Stimulated activated CD4-positive, alpha-beta T cell treated with anti-CD3 and anti-CD28 coated beads, Interleukin-4, amount 100 ng/mL, for 48 hours (primary cell): ENCODE results near the gene IER3.

ENCODE experiments used
- DNase-seq, 2 donors: peaks; one replicate each; pipeline ENCODE4 v3.0.0-alpha.2; 2020; ENCODE audit warnings: low read depth in 2 of 2

Gene IER3, protein sequence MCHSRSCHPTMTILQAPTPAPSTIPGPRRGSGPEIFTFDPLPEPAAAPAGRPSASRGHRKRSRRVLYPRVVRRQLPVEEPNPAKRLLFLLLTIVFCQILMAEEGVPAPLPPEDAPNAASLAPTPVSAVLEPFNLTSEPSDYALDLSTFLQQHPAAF

DNA sequence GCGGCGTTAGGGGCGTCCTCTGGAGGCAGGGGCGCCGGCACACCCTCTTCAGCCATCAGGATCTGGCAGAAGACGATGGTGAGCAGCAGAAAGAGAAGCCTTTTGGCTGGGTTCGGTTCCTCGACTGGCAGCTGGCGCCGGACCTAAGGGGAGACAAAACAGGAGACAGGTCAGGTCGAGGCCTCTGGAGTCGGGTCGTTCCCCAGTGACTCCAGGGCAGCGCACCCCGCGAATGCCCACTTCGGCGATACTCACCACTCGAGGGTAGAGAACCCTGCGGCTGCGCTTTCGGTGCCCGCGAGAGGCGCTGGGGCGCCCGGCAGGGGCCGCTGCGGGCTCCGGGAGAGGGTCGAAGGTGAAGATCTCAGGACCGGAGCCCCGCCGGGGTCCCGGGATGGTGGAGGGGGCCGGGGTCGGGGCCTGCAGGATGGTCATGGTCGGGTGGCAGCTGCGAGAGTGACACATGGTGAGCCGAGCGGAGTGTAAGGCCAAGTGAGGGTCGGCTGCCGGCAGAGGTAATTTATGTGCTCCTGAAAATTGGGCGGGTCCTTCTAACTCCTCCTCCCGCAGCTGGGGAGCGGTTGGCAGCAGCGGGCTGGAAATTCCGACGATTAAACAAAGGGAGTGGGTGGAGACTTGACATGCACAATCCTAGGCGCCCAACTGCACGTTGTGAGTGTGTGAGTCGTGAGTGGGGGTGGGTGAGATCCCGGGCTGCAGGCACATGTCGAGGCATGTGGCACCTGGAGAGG, at the start of gene IER3:
IER3 (minus strand) TSS at position 494 of the 752 bp plus-strand sequence; CDS start at position 465, 29 bp downstream.
- peak; percentile 71 to 81 for DNase-seq

DNA sequence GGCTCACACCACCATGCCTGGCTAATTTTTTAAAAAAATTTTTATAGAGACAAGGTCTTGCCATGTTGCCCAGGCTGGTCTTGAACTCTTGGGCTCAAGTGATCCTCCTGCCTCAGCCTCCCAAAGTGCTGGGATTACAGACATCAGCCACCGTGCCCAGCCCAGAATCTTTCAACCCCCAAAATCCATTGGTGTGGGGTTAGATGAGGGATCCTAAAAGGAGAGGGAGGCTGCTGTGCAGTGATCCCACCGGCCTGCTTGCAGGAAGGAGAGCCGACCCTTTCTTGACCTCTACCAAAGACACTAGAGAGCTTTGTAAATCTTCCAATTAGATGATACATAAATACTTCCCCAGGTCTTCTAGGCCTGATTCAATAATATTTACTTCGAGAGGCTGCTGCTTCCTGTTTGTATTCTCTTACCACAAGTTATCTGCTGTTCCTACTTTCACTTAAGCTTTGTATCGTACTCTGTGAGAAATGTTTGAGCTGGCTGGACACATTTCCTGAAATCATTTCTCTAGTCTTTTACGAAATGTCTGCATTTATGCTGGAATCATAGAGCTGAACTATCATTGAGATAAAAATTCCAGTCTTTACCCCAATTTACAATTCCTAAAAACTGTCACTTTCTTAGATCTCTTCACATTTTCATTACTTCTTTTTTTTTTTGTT, 49.3 kb upstream of the IER3 start:
- DNase-seq = no peak

DNA sequence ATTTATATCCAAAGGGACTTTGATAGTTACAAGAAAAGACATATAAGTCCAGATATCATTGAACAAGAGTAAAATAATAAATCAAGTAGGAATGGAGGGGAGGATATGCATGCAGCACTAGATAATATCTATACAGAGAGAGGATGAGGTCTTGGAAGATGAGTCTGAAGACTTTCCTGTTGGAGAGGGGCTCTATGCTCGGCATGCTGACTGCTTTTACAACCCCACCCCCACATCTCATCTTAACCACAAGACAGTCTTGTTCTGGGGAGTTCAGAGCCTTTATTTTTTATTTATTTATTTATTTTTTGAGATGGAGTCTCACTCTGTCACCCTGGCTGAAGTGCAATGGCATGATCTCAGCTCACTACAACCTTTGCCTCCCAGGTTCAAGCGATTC, 48.4 kb upstream of the IER3 start:
- no peak for DNase-seq

DNA sequence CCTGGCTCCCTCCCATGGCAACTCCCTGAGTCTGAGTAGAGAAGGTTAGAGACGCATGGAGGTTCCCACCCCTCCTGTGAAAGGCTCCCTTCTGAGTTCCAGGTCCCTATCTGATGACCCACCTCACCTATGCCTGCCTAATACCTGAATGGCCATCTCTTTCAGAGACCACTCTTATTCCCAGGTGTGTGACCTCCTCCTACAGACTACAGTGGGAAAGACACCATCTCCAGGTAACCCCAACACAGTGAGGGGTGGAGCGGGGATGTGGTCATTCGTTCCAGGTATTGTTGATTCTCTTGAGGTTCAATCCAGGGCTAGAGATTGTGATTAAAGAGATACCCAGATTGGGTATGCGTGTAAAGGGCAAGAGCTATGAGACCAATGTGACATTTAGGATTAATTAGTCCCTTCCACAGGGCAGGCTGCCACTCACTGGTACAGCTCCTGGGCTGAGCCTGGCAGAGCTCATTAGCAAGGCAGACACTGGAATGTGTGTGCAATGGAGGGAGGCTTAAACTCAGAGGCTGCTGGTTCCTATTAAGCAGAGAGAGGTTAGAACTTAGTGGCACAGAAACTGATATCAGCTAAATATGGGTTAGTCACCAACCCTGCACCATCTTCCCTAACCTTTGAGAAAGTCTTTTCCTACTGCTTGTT, 46.5 kb upstream of the IER3 start:
- no peak for DNase-seq

DNA sequence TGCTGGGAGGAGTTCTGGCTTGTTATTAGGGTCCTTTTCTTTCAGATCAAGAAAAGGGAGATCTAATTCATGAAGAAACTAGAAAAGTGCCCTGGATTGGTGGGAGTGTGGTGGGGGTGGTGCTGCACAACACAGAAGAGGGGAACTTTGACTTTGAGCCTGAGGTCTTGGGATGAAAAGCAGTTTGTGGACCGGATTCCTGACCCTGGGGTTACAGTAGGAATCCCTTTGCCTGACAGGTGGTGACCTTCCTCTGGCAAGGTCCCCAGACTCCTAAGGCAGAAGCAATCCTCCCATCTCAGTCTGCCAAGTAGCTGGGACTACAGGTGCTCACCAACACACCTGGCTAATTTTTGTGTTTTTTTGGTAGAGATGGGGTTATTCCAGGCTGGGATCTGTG, 45.3 kb upstream of the IER3 start:
- DNase-seq = no peak

DNA sequence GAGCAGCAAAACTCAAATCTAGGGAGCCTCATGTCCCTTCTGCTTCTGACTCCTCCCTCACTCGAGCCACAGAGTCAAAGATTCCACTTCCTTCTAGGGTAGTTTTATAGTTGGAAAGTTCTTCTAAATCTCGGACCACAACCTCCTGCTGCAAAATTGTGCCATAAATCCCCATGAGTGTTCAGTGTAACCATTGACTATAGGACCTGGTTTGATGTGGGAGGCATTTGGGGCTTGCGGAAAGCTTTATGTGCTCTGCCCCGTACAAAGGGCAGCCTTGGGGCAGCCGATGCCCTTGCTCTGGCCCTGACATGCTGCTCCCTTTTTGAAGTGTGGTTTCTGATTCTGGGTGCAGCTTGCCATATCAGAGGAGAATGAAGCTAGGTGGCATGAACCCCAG, 43.6 kb upstream of the IER3 start:
- no peak for DNase-seq

DNA sequence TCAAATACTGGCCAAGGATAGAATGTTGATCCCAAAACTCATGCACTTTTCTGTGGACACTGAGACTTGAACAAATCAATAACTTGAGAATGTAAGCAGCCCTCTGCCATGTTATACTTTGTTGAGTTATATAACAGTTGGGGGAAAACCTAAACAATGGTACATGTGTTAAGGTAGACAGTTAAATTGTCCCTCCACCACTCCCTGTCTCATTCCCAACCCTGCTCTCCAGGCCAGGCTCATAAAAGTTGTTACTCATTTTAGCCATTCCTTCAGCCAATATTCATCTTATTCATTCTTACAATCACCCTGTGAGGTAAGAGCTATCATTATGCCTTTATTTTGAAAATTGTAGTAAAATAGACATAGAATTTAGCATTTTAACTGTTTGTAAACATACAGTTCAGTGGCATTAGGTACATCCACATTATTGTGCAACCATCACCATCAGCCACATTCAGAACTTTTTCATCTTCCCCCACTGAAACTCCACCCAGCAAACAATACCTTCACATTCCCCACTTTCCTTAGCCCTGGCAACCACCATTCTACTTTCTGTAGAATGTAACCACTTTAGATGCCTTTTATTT, 38.2 kb upstream of the IER3 start:
- DNase-seq = no peak

DNA sequence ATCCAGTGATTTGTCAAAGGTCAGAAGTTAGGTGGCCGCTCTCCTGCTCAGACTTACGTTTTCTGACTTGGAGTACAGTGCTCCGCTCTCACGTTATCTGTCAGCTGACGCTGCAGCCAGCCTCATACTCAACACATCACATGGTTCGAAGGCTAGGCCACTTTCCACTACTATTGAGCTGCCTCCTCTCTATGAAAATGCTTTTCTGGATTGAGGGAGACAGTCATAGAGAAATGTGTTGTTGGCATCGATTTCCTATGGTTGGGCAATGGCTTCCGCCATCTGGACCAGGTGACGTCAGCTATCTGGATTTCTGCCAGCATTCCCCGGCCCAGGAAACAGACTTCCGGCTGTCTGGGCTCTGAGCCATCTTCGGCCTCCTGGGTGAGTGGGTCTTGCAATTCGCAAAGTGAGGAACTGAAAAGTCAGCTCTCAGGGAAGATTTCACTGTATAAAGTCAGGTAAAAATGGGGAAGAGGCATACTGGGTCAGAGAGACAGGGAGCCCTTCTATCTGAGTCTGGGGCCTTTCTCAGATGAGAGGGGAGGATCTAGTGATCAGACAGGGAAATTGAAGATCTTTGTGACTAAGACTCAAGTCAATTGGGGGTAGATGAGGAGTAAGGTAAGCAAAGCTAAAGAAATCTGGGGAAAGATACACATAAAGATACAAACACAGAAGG, 37.5 kb upstream of the IER3 start:
- no peak for DNase-seq

DNA sequence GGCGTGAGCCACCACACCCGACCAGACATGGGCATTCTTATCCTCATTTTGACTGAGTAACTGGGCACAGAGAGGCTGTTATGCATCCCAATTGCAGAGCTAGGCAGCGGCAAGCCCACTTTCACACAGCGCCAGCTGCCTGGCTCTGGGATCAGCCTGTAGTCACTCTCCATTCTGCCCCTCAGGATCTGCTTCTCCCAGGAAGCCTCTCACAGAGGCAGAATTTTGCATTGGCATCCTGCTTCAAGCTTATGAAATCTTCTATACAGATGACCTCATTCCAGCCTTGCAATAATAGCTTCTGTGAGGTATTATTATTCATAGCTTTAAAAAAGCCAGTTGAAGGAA, 37.0 kb upstream of the IER3 start:
- DNase-seq = no peak

DNA sequence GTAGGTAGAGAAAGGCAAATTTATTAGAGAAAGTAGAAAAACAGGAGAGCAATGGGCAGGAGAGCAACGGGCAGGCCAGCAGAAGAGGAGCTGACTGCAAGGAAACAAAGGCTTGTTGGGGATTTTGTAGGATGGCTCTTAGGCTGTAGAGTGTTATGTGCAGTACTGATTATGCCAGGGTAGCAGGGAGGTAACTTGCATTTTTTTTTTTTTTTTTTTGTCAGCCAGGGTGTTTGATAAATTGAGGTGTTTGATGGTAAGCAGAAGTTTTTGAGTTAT, 36.2 kb upstream of the IER3 start:
- DNase-seq = no peak

DNA sequence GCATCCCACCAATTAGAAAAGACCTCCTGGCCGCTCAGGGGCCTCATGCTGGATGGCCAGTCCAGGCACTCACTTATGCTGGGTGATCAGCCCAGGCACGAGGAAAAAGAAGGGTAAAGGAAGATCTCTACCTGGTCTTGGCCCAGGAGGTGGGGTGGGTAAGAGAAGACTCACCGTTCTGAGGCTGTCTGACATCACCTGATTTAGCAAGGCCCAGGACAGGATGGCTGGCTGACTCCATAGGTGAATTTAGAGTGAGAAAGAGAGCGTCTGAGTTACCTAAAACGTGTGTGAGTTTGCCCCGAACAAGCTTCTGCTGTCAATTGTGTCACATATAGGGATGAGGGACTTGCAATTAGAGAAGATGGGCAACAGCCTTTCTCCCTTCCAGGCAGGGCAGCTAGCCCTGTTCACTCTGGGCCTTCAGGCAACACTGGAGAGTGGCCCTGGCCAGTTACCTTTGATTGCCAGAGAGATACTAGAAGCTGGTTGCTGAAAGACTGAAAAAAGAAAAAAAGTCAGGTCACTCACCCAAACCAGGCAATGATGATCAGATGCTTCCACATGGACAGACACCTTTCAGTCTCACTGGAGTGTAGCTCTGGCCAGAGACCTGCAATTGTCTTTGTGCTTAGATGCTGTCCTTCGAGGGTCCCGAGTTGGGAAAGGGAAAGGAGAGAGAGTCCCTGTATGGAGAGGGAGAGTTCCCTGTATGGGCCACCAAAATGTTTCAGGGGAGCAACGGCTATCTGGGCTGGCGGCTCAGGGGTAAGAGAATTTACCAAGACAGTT, 35.7 kb upstream of the IER3 start:
- DNase-seq = no peak

DNA sequence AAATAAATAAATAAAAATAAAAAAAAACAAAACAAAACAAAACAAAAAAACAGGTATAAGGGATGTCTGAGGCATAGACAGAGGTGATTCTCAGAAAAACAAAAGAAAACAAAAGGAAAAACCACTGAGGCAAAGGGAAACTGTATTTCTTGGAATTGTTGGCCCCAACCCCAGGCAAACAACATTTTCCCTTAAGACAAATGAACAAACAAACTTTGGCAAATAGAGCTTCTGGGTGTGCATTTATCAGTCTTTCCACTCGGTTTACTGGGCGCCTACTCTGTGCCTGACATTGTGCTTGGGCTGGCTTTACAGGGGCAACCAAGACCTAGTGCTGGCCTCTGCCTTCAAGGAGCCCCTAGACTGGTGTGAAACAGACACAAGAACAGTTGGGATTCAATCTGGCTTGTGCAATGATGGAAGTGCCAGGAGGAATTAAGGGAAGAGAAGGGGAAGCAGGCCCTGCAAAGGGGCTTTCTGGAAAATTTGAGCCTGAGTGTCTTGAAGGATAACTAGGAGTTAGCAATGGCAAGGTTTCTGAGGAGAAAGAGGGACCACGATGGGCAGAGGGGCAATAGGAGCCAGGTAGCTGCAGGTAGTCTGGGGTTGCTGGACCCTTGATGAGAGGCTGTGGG, 33.8 kb upstream of the IER3 start:
- no peak for DNase-seq

DNA sequence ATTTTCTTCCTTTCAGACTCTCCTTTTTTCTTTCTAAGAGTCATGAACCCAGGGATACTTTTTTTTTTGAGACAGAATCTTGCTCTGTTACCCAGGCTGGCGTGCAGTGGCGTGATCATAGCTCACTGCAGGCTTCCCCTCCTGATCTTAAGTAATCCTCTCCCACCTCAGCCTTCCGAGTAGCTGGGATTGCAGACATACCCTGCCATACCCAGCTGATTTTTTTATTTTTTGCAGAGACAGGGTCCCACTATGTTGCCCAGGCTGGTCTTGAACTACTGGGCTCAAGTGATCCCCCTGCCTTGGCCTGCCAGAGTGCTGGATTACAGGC, 32.8 kb upstream of the IER3 start:
- no peak for DNase-seq

DNA sequence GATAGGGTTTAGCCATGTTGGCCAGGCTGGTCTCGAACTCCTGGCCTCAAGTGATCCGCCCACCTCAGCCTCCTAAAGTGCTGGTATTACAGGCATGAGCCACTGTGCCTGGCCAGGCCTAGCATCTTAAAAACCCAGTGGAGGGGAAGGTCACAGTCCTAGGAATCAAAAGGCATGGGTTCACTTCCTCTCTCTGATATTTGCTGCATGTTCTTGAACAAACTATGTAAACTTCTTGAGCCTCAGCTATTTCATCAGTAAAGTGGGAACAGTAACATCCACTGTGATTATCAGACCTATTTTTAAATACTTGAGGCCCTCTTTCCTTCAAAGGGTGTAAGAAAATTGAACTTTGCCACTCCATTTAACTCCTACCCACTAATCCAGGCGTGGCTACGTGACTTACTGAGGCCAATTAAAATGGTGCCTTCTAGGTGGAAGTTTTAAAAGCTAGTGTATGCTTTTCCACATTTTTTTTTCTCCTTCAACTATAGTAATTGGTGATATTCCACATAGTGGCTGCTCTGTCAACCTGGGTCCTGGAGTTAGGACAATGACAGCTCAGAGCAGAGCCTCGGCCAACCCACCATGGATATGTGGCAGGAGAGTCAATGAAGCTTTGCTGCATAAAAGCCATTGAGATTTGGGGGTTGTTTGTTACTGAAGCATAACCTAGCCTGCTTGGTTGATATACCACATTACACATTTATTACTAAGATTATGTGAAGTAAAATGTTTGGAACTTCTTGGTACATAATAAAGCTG, 32.2 kb upstream of the IER3 start:
- no peak for DNase-seq

DNA sequence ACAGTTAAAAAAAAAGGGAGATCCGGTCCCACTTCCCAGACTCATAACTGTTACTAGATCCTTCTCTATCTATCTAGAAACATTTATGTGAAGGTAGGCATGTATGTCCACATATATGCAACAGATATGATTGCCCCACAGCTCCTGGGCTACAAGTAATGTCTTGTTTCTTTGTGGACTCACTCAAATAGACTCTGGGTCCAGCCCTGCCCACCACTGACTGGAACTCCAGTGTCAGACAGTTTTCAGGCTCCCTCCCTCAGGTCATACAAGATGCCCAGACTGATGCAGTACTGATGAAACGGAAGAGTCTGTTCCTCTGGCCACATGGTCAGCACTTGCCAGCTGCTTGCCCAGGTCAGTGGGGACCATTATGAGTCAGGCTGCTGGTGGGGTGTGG, 30.8 kb upstream of the IER3 start:
- no peak for DNase-seq

DNA sequence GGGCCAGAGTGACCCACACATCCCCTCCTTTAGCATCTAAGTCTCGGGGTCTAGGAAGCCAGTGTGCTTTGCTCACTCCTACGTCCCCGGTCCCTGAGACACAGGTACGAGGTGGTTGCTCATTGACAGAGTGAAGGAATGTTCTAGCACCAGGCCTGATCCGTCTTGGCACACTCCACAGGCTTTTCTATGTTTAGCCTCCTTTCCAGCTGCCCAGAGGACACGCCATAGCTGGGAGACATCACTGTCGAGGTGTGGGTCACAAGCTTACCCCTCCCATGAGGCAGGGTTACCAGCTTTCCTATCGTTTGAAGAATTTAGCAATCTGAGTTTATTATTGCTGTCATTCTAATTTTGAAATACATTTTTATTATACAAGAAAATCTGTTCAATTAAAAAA, 30.4 kb upstream of the IER3 start:
- no peak for DNase-seq

DNA sequence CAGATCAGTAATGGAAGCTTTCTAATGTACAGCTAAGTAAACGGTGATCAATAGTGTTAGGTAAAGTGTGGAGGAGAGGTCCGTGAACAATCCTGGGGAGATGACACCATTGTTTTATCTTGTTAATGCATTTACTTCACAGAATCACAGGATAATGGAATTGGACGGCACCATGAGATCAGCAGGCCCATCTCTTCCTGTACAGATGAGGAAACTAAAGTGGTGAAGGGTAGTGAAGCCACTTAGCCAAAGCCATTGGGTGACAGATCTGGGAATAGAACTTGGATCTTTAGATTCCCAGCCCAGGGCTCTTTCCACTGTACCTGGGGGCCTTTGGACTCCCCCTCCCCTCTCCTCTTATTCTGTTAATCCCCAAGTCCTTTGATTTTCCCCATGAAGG, 26.2 kb upstream of the IER3 start:
- no peak for DNase-seq

DNA sequence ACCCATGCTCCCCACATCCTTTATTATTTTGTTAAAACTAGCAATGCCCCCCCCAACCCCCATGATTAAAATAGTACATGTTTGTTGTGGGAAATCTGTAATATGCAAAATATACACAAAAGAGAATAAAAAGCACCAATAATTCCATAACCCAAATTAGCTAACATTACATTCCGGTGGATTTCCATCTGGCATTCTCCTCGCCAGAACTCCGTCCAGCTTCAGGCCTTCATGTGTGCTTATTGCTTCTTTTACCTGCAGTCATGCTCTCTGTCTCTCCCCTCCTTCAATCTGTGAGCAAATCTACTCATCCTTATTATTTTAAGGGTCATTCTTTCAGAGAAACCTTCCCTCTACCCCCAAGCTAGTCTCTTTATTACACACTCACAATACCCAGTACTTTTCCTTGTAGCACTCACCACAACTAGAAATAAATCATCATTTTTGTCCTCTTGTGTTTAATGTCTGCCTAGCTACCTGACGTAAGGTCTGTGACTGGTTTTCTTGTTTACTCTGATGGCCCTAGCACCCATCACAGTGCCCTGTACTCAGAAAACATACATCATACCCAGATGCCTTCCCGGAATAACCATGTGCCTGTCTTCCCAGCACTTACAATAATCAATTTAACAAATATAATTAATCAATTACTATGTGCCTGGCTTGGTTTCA, 25.6 kb upstream of the IER3 start:
- no peak for DNase-seq

DNA sequence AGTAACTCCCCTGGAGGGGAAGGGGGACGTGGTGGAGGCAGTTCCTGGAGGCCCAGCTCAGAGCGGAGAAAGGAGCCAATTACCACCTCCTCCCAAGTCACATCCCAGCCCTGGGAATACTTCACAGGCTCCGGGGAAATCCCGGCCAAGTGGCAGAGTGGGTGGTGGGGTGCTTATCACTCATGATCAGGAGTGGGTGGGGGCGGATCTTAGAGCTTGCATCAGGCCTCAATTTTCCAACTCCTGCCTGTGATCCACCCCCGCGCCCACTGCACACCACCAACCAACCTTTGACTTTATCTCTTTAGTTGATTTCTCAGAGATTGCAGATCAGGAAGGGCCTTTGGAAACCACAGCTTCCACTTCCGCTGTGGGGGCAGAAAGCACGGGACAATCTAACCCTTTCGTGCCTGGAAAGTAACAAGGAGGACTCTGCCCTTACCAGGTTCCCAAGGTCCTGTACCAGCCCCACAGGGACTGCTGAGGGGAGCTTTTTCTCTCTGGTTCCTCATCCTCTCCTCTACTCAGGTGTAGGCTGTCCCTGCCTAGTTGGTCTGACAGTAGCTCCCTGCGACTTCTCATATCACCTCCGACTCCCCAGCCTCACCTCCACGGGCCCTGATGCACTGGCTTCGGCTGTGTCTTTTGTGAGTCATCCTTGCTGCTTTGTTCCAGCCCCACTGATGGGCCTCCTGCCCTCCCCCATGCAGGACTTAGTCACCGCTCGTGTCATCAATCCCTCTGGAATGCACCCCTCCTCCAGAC, 24.9 kb upstream of the IER3 start:
- DNase-seq = peak; percentile 67 to 80
